Peyer's patch (tissue), 4 donors: Measurements from ENCODE around the gene ARHGEF19. TPM values are rescaled to one million over a fixed set of nuclear protein-coding genes. Genes with fewer than 3 reads are reported as not detected.
A peak's percentile ranks its signal among the peaks of the same experiment; 100 is the strongest.
"Not testable (repeated sequence)": the region's sequence is repeated elsewhere in the genome, so short reads cannot be mapped to it uniquely, and the experiment has no call there.

ENCODE experiments used
- DNase-seq, 3 donors: peaks; one replicate each; pipeline ENCODE4 v3.0.0-alpha.2; 2017 to 2019
- H3K27ac ChIP-seq, 4 donors: fragments of 200-600 bp; sonication (generic); one replicate each; pipeline ENCODE4 v1.5.1; 2016 to 2019
- H3K27me3 ChIP-seq, 2 donors: fragments of 200-600 bp; sonication (generic); one replicate each; pipeline ENCODE4 v1.5.1; 2019
- H3K36me3 ChIP-seq, 3 donors: fragments of 200-600 bp; sonication (generic); one replicate each; pipeline ENCODE4 v1.5.1; 2016 to 2019
- H3K4me1 ChIP-seq, 4 donors: fragments of 200-600 bp; sonication (generic); one replicate each; pipeline ENCODE4 v1.5.1; 2016 to 2019
- H3K4me3 ChIP-seq, 4 donors: fragments of 200-600 bp; sonication (generic); 1 replicate in 3 of 4; 2 replicates in 1 of 4; pipeline ENCODE4 v1.5.1; 2016 to 2019; ENCODE audit warnings: mild to moderate bottlenecking in 1 of 4
- H3K9me3 ChIP-seq, 4 donors: fragments of 200-600 bp; sonication (generic); one replicate each; pipeline ENCODE4 v1.5.1; 2016 to 2019; ENCODE audit warnings: mild to moderate bottlenecking in 1 of 4
- POLR2A ChIP-seq, 2 donors: fragments of 450-650 bp; IDR thresholded peaks; one replicate each; pipeline ENCODE4 v1.5.1; 2017; ENCODE audit warnings: antibody characterized with exemption in 2 of 2, mild to moderate bottlenecking in 2 of 2, moderate library complexity in 2 of 2
- total RNA-seq, 4 donors: library from RNA; depleted of rRNA; stranded (reverse); fragments of >200 nt; gene quantifications; one replicate each; pipeline ENCODE4 v1.1.0, GENCODE V29; 2016
- TF ChIP-seq, protein P1 (sequence below), 6 experiments: fragments of 450-650 bp in 4 of 6; fragments of 200-600 bp in 2 of 6; sonication (generic) in 1 of 6; IDR thresholded peaks; one replicate each; pipeline ENCODE4 v1.5.1; 2017 to 2019; ENCODE audit warnings: antibody characterized with exemption in 6 of 6, mild to moderate bottlenecking in 3 of 6, moderate library complexity in 1 of 6

ARHGEF19 gene
- total RNA-seq, 4 donors from 2014 or later = 6.0 to 16.5 (median 7.3) TPM

DNA sequence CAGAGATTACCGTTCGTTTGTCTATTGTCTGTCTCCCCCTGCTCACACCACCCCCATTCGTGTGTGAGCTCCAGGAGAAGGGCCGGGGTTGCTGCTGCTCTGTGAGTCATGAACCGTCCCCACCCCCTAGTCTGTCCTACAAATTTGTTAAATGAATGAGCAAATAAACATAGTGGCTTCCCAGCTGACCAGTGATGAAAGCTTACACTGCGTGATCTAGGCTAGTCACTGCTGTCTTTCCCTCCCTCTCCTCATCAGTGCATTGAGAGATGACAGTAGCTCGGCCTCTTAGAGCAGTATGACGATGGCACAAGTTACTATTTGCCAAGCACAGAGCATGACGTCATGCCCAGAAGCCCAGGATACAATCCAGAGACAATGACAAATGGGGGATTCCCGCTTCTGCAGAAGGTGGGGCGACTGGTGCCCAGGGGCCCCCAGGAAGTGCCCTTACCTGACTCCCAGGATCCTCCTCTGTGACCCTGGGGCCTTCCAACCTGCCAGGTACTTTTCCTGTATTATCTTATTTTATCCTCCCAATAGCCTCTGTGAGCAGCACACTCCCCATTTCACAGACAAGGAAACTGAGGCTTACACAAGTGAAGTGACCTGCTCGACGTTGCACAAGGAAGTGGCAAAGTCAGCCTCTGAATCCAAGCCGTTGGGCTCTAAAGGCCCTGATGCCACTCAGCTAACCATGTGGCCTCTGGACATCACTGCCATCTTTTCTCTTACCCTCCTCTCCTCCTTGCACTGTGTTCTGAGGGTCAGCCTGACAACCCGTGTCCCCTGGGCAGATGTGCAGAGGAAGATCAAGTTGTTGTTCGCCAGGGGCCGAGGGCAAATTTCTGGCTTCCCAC is 48.0 kb downstream of the ARHGEF19 start:
- Histone ChIP-seq H3K27ac (peak overlapping the region in 2 of 4 donors; percentile 17 to 35), H3K9me3 (no peaks in the 10 kb centered on the region), H3K36me3 (no peaks in the 10 kb centered on the region), H3K27me3 (no peaks in the 10 kb centered on the region), H3K4me3 (no peak overlapping the region), H3K4me1 (peaks cover 0 to 46% (median 18%) of the 10 kb centered on the region in 4 donors)
- no peak for DNase-seq
- no peak for TF ChIP-seq POLR2A (IDR thresholded peaks at IDR 0.05)
- TF ChIP-seq, protein P1, sequence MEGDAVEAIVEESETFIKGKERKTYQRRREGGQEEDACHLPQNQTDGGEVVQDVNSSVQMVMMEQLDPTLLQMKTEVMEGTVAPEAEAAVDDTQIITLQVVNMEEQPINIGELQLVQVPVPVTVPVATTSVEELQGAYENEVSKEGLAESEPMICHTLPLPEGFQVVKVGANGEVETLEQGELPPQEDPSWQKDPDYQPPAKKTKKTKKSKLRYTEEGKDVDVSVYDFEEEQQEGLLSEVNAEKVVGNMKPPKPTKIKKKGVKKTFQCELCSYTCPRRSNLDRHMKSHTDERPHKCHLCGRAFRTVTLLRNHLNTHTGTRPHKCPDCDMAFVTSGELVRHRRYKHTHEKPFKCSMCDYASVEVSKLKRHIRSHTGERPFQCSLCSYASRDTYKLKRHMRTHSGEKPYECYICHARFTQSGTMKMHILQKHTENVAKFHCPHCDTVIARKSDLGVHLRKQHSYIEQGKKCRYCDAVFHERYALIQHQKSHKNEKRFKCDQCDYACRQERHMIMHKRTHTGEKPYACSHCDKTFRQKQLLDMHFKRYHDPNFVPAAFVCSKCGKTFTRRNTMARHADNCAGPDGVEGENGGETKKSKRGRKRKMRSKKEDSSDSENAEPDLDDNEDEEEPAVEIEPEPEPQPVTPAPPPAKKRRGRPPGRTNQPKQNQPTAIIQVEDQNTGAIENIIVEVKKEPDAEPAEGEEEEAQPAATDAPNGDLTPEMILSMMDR (IDR thresholded peaks at IDR 0.05) = no peak

DNA sequence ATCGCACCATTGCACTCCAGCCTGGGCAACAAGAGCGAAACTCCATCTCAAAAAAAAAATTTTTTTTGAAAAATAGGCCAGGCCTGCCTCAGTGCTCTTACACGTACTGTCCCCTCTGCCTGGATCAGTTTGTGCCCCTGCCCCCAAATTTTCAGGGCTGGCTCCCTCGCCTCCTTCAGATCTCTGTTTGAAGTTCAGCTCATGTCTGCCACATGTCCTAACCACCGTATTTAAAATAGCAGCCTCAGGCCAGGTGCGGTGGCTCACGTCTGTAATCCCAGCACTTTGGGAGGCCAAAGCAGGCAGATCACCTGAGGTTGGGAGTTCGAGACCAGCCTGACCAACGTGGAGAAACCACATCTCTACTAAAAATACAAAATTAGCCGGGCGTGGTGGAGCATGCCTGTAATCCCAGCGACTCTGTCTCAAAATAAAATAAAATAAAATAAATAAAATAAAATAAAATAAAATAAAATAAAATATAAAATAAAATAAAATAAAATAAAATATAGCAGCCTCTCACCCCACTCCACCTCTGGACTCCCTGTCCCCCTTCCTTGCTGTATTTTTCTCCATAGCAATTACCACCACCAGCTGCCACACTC is 48.7 kb downstream of the ARHGEF19 start:
- not testable (repeated sequence) for H3K9me3 ChIP-seq, H3K27me3 ChIP-seq, H3K27ac ChIP-seq, DNase-seq, H3K4me3 ChIP-seq, H3K36me3 ChIP-seq
- peaks cover 0 to 46% (median 17%) of the 10 kb centered on the region in 4 donors for H3K4me1 ChIP-seq

- no peak for TF ChIP-seq POLR2A (IDR thresholded peaks at IDR 0.05)
- TF ChIP-seq, protein P1 (IDR thresholded peaks at IDR 0.05) = no peak
- Histone ChIP-seq H3K36me3 (no peaks in the 10 kb centered on the region), H3K9me3 (no peaks in the 10 kb centered on the region), H3K4me3 (peak overlapping the region; percentile 9 to 34 (median 20)), H3K27me3 (no peaks in the 10 kb centered on the region), H3K27ac (peak overlapping the region in 3 of 4 donors; percentile 26 to 84 (median 28)), H3K4me1 (peaks cover 0 to 37% (median 6%) of the 10 kb centered on the region in 4 donors)
- DNase-seq = peak; percentile 61 to 87 (median 82)
These were observed 50.2 kb downstream of the ARHGEF19 start for GRCh38 chr1:16162163-16162822.

DNA sequence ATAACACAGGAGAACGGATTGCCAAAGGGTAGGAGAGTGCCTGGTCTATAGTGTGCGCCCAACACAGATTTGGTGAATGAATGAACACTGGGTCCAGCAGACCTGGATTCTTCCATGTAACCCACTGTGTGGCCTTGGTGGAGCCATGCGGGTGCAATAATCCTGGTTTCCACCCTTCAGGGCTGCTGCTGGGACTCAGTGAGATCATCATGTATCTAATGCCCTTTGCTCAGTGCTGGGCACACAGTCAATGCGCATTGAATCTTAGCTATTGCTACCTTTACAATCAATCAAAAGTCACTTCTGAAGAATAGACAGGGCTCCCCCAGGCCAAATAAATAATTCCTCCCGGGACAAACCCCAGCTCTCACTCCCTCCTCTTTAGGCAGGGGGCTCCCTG is 50.7 kb downstream of the ARHGEF19 start:
- Histone ChIP-seq H3K9me3 (no peaks in the 10 kb centered on the region), H3K4me1 (peaks cover 0 to 35% (median 6%) of the 10 kb centered on the region in 4 donors), H3K27me3 (no peaks in the 10 kb centered on the region), H3K27ac (peak overlapping the region in 3 of 4 donors; percentile 26 to 84 (median 28)), H3K4me3 (no peak overlapping the region), H3K36me3 (no peaks in the 10 kb centered on the region)
- peak in 2 of 3 donors; percentile 54 to 71 for DNase-seq
- TF ChIP-seq POLR2A (IDR thresholded peaks at IDR 0.05) = peak in 1 of 2 donors; percentile 22
- TF ChIP-seq, protein P1 (IDR thresholded peaks at IDR 0.05) = no peak

DNA sequence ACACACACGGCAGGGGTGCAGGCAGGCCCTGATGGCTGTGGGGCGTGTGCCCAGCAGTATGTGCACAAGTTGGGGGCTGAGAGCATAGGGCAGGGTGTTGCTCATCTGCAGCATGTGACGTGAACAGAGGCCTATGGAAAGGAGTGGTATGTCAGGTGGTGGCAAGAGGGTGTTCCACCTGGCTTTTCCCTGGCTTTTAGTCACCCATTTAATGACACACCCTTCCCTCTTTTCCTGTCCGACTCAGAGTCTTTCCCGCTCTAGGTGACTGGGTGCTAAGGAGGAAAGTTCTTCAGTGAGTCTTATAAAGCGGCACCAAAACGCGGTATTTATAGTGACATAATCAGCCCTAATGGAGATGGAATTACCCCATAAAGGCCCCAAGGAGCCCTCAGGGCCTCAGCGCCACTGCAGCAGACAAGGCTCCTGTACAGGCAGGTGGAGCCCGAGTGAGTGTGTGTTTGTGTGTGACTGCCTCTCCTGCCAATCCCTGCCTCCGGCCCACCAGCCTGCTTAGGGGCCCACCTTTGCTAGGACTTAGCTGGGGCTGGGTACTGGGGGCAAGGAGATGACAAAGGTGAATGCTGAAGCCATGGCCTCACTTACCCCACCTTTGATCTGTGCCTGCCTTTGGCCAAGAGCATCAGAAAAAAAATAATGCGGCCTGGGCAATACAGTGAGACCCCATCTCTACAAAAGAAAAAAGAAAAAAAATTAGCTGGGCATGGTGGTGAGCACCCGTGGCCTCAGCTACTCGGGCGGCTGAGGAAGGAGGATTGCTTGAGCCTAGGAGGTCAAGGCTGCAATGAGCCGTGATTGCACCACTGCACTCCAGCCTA is 53.2 kb downstream of the ARHGEF19 start:
- Histone ChIP-seq H3K4me3 (no peak overlapping the region), H3K27me3 (no peaks in the 10 kb centered on the region), H3K36me3 (no peaks in the 10 kb centered on the region), H3K4me1 (peaks cover 0 to 23% (median 17%) of the 10 kb centered on the region in 4 donors), H3K9me3 (no peaks in the 10 kb centered on the region), H3K27ac (peak overlapping the region in 2 of 4 donors; percentile 57 to 66)
- TF ChIP-seq, protein P1 (IDR thresholded peaks at IDR 0.05) = no peak
- TF ChIP-seq POLR2A (IDR thresholded peaks at IDR 0.05) = peak in 1 of 2 donors; percentile 48
- peak in 2 of 3 donors; percentile 67 to 75 for DNase-seq
